ENCODE measurements around the gene RPL13.
"Not testable (repeated sequence)": the region's sequence is repeated elsewhere in the genome, so short reads cannot be mapped to it uniquely, and the experiment has no call there.

Gene RPL13

DNA sequence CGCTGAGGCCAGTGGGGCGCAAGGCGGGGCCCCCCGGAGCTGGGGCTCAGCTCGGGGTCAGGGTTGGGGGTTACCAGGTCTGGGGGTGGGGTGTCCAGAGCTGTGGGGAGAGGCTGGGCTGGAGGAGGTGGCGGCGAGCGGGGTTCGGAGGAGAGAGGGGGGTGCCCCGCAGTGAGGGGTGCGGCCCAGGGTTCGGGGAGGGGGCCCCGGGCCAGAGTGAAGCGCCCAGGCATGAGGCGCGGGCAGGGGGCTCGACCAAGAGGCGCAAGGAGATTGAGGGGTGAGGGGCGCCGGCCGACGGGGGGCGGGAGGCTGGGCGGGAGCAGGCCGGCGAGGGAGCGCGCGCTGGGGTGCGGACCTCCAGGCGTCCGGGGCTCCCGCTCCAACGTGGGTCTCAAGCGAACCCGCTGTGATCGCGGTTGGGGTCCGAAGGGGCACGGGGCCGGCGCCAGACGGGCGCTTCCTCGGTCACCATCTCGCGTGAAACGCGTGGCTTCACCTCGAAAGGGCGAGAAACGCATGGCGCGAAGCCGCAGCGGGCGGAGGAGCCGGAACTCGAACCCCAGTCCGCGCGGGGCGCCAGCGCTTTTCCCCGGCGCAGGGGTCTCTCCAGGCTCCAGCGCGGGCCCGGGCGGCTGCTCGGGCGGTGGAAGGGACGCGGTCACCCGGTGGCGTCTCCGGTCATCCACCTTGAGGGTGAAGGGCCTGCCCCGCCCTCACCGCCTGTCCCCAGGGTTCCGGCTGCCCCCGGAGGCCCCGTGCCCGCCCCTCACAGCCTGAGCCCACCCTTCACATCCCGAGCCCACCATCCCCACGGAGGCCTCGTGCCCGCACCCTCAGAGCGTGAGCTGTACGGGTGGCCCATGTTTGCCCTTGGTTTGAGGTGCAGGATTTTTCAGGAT lies 15.9 kb downstream of the RPL13 start:
- DNase-seq: no peak

DNA sequence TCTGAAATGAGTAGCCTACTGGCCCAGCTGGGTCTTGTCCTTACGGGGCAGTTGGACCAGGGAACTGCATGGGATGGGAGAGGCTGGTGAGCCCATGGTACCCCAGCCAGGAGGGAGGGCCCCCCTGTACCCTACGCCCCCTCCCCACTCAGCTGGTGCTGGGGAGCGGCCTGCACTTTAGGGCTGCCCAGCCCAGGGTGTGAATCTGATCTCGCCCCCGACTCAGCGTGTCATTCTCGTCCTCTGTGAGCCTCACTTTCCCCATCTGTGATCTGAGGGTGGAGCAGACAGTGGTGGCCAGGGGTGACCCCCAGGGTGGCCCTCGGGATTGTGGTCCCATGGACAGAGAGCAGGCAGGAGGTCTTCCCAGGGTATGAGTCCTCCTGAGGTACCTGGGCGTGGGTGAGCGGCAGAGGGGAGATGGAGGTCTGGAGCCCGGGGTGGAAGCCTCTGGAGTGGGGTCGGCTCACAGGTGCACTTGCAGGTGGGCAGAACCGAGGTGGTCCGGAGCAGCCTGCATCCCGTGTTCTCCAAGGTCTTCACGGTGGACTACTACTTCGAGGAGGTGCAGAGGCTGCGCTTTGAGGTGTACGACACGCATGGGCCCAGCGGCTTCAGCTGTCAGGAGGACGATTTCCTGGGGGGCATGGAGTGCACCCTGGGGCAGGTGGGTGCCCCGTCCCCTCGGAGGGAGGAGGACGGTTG lies 16.7 kb downstream of the RPL13 start:
- DNase-seq: no peak

DNA sequence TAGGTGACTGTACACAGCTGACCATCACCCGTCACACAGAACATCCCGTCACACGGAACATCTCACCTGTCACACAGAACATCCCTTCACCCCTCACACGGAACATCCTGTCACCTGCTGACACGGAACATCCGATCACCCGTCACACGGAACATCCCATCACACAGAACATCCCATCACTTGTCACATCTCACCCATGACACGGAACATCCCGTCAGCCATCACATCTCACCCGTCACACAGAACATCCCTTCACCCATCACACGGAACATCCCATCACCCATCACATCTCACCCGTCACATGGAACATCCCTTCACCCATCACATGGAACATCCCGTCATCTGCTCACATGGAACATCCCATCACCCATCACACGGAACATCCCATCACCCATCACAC lies 18.9 kb downstream of the RPL13 start:
- no peak for DNase-seq

DNA sequence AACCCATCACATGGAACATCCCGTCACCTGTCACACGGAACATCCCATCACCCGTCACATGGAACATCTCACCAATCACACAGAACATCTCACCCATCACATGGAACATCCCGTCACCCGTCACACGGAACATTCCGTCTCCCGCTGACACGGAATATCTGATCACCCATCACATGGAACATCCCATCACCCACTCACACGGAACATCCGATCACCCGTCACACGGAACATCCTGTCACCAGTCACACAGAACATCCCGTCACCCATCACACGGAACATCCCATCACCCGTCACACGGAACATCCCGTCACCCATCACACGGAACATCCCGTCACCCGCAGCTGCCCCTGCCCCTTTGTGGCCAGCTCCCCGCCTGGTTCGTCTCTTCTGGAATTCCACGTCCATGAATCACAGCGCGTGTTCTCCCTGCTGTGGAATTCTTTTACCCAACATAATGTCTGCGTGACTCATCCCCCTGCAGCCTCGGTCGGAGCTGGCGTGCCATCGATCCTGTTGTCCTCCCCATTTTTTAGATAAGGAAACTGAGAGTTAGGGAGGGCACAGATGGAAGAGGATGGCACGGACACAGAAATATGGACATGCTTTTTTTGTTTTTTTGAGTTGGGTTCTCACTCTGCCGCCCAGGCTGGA lies 20.7 kb downstream of the RPL13 start:
- peak in 1 of 51 donors; percentile 43 for DNase-seq

DNA sequence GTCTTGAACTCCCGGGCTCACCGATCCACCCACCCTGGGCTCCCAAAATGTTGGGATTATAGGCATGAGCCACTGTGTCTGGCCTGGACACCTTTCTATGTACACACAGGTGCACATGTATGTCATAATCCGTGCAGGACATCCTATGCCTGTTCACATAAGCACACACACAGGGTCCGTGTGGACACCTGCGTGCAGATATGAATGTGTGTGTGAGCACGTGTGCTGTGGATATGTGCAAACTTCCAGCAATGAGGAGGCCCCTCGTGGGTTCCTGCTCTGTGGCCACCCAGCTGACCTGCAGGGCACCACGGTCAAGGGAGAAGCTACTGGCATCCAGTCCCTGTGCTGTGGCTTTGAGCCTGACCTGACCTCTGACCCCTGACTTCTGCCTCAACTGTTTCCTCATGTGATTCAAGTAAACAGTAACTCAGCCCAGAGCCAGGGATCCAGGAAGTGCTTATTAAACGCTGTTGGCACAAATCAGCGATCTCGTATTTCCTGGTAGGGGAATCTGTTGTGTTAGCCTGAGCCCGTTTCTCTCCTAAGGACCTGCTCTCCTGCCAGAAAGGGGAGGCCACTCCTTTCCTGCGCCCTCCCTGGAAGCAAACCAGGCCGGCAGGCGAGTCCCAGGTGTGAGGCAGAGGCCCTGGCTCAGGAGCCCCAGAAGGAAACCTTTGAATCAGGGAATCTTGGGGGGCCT lies 21.5 kb downstream of the RPL13 start:
- DNase-seq: no peak

DNA sequence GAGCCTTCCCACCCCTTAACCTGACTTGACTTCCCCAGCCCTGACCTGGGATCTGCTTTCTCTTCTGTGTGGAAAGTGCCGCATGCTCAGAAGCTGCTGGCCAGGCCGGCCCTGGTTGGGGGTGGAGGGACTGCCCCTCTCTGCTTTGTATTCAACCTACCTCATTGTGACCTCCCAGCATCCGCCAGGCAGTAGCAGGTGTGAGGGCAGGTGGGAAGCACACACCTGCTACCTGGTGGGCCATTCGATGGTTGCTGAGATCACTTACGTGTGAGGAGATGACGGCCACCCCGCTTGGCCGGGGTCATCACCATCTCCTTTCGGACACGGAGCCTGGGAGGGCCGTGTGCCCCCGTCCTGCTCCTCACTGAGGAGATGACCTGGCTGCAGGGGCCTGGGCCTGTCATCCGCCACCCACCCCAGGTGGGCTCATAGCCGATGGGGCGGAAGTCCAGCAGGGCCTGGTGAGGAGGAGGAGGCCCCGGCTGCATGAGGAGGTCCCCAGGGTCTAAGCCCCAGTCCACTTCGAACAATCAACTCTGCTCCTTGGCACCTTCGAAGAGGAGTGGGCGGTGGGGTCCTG lies 22.2 kb downstream of the RPL13 start:
- no peak for DNase-seq

DNA sequence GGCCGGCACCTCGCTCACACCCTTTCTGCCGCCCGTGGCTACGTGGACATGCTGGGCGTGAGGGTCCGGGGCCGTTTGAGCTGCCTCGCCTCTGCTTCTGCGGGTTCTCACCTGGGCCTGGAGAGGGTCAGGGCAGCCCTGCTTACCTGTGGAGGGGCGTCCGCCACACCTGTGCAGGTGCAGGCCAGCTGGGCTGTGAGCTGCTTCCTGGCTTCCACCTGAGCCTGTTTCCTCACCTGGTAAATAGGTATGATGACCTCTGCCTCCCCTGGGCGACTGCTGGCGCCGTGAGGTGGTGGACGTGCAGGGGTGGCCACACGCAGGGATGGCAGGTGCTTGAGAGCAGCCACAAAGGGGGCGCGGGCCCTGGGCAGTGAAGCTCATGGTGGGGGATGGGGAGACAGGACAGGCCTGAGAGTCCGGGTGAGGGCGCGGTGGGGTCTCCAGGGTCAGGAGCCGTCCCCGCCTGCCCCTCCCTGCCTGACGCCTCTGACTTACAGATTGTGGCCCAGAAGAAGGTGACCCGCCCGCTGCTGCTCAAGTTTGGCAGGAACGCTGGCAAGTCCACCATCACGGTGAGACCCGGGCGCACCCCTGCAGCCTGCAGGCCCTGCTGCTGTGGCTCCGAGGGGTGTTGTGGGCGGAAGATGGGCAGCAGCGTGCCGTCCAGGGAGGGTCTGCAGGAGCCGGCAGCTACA lies 22.9 kb downstream of the RPL13 start:
- DNase-seq: no peak

DNA sequence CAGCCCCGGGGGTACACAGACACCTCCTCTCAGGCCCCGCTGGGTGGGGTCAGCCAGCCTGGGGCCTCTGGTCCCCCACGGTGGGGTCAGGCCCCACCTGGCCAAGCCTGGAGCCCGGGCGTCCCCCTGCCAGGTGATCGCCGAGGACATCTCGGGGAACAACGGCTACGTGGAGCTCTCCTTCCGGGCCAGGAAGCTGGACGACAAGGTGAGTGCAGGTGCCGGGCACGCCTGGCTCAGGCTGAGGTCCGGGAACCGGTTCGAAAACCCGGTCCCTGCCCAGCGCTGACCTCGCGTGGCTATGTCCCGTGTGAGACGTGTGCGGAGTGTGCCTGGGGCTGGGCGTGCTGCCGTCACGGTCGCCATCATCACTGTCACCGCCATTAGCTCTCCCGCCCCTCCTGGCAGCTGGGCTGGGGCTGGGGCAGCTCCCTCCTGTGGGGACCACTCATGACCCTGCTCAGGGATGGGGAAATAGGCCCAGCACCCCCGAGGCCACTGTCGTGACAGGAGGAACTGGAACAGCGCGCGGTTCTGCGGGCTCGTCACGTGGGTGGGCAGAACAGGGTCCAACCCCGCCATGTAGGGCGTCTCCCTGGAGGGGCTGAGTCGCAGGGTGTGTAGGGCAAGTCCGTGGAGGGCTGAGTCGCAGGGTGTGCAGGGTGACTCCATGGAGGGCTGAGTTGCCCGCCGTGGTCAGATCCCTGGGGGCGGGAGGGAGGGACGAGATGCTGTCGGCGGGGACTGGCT lies 23.6 kb downstream of the RPL13 start:
- no peak for DNase-seq

DNA sequence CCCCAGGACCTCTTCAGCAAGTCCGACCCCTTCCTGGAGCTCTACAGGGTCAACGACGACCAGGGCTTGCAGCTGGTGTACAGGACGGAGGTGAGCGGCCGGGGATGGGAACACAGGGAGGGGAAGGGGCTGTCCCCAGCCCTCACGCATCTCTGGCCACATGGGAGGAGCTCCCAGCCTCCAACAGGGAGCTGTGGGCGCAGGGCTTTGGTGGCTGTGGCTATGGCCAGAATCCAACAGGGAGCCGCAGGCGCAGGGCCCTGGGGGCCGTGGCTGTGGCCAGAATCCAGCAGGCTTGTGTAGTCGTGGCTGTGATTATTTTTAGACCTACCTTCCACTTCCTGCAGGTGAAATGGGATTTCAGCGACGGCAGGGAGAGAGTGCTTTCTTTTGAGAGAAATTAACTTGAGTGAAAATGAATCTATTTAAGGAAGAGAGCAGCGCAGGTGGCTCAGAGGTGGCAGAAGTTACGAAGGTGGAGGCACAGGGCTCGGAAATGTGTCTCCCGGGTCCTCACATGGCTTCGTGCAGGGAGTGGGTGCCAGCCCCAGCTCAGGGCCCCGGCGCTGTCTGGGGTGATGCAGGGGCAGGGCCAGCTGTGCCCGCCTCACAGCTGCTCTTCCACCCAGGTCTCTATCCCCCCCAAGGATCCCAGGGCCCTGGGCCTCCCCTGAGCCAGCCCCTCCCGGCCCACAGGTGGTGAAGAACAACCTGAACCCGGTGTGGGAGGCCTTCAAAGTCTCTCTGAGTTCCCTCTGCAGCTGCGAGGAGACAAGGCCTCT lies 24.5 kb downstream of the RPL13 start:
- DNase-seq: peak in 1 of 51 donors; percentile 22

DNA sequence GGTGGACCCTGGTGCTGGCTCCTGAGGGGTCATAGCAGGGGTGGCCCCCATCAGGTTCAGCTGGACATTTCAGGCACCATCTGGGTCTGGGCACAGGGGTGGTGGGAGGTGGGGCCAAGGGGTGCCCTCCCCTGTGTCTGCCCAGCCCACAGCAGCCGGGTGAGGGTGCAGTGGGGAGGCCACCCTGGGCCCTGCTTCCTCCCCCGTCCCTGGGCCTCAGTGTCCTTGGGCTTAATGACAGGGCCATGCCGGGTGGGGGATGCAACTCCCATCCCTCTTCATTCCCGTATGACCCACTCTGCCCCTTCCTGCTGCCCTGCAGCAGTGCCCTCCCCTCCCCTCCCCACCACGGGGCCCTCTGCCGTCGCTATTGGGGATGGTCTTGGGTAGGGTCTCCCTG lies 25.7 kb downstream of the RPL13 start:
- DNase-seq: no peak

DNA sequence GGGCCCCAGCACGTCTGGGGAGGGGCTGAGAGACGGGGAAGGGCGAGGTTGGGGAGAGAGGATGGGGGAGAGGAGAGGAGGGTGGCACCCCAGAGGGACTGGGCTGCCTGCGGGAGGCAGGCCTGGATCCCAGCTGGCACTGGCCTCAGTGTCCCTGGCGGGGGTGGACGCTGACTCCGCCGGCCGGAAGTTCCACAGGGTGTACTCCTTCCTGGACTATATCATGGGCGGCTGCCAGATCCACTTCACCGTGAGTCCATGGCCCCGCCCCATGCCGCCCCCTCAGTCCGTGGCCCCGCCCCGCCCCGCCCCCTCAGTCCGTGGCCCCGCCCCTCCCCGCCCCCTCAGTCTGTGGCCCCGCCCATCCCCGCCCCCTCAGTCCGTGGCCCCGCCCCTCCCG lies 26.4 kb downstream of the RPL13 start:
- DNase-seq: no peak

DNA sequence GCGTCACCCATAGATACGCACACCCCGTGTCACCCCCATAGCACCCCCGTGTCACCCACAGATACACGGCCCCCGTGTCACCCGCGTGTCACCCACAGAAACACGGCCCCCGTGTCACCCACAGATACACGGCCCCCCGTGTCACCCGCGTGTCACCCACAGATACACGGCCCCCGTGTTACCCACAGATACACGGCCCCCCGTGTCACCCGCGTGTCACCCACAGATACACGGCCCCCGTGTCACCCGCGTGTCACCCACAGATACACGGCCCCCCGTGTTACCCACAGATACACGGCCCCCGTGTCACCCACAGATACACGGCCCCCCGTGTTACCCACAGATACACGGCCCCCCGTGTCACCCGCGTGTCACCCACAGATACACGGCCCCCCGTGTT lies 27.2 kb downstream of the RPL13 start:
- not testable (repeated sequence) for DNase-seq

DNA sequence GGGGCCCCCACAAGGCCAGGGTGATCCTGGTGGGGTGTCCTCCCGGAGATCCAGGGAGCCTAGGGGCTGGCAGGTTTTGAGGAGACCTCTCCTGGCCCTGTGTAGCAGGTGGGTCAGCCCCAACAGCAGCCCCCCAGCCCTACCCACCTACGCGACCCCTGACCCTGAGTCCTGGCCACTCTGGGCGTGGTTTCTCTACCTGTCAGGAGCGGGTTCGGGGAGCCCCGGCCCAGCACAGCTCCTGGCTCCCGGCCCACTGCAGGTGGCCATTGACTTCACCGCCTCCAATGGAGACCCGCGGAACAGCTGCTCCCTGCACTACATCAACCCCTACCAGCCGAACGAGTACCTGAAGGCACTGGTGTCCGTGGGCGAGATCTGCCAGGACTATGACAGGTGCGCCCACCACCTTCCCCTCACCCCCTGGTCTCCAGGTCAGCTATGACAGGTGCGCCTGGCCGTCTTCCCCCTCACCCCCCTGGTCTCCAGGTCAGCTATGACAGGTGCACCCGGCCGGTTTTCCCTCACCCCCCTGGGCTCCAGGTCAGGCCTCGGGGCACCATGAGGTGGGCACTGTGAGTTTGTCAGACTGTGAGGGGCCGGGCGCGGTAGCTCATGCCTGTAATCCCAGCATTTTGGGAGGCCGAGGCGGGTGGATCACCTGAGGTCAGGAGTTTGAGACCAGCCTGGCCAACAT lies 28.1 kb downstream of the RPL13 start:
- DNase-seq: no peak

DNA sequence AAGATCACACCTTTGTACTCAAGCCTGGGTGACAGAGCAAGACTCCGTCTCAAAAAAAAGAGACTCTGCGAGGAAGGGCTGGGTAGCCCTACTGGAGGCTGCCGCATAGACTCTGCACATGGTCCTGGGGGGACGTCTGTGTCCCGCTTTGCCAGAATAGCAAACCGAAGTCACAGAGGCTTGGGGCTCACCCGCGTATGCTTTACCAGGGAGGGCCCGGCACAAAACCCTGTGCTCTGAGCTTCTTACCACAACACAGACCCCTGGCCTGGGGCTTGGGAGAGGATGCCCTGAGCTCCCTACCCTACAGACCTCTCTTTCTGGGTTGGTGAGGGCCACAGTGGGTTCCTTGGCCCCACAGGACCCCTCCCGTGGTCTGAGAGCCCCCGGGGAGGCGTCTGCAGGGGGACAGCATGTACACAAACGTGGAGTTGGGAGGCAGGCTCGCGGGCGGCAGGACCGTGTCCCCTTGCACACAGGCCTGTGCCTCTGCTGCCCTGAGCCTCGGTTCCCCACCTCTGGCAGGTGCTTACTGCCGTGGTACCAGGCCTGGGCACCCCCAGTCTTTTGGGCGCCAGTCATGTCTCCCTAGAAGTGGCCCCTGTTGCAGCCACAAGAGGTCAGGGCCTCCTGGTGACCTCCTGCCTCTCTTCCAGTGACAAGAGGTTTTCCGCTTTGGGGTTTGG lies 28.9 kb downstream of the RPL13 start:
- DNase-seq: no peak

DNA sequence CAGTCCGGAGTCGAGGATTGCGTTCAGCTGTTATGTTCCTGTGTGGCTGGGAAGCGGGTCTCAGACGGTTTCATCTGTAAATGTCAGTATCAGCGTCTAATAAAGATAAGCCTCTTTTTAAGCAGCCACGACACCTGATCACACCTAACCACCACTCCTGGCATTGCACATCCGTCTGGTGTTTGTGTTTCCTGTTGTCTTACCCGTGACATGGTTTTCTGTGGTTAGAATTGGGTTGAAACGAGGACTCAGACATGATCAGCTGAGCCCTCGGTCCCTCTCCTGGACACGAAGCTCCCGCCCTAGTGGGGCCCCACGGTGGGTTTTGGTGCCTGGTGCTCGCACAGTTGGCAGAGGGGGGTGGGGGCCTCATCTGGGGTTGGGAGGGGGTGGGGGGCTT lies 33.4 kb downstream of the RPL13 start:
- no peak for DNase-seq

DNA sequence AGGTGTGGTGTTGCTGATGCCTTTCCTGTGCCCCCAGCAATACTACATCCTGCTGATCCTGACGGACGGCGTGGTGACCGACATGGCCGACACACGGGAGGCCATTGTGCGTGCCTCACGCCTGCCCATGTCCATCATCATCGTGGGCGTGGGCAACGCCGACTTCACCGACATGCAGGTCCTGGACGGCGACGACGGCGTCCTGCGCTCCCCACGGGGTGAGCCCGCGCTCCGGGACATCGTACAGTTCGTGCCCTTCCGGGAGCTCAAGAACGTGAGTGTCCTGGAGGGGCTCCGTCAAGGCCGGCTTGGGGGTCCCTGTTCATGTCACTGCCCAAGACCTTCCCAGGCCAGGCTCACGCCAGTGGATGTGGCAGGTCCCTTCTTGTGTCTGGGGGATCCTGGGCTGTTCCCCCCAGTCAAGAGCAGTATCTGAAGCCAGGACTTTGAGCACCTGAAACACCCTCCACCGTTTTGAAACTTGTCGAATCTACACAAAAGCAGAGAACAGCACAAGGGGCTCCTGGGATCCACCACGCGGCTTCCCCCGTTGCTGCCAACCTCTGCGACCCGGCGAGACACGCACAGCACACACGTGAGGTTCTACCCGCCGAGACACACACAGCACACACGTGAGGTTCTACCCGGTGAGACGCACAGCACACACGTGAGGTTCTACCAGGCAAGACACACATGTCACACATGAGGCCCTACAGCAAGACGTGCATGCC lies 35.0 kb downstream of the RPL13 start:
- no peak for DNase-seq

DNA sequence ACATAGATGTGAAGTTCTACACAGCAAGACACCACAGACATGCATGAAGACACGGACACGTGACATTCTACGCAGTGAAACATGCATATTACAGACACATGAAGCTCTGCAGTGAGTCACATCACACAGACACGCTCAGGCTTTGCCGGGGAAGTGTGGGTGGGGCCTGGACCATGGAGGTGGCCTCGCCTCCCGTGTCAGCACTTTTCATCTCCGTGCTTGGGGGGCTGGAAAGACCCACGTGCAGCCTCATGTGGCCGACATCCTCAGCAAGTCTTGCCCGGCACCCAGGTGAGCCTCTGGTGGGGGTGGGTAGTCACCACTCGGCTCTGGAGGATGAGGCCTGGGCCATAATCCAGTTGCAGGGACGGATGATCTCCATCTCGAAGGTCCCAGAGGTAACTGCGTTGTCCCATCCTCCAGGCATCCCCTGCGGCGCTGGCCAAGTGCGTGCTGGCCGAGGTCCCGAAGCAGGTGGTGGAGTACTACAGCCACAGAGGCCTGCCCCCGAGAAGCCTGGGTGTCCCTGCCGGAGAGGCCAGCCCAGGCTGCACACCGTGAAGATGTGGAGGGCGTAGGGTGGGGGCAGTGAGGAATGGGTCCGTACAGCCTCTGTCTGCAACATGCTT lies 35.7 kb downstream of the RPL13 start:
- no peak for DNase-seq
